Liver (tissue), 9 donors: ENCODE results near the gene ATP2B2. TPM values are rescaled to one million over a fixed set of nuclear protein-coding genes. Genes with fewer than 3 reads are reported as not detected.

Experiments used
- DNase-seq: peaks from one replicate; pipeline ENCODE4 v3.0.0-alpha.2; 2017; ENCODE audit warnings: low spot score
- H3K27ac ChIP-seq, 2 donors: one replicate each; pipeline ENCODE4 v1.7.0; 2013; ENCODE audit warnings: inconsistent platforms in 2 of 2, low read length in 2 of 2, control low read depth in 1 of 2, low read depth in 1 of 2, mild to moderate bottlenecking in 1 of 2
- H3K27me3 ChIP-seq, 4 donors: one replicate each; pipeline versions ENCODE4 v1.6.1 to v1.7.0; 2013; ENCODE audit warnings: low read length in 3 of 4, inconsistent platforms in 1 of 4, mild to moderate bottlenecking in 1 of 4, moderate library complexity in 1 of 4; ENCODE audit not compliant: control insufficient read depth in 4 of 4, insufficient read depth in 4 of 4
- H3K36me3 ChIP-seq, 4 donors: one replicate each; pipeline versions ENCODE4 v1.6.1 to v1.7.0; 2013; ENCODE audit warnings: low read length in 3 of 4, mild to moderate bottlenecking in 3 of 4, low read depth in 1 of 4, moderate library complexity in 1 of 4; ENCODE audit not compliant: control insufficient read depth in 4 of 4, insufficient read depth in 3 of 4
- H3K4me1 ChIP-seq, 4 donors: one replicate each; pipeline versions ENCODE4 v1.6.1 to v1.7.0; 2013; ENCODE audit warnings: low read length in 3 of 4, mild to moderate bottlenecking in 3 of 4, moderate library complexity in 1 of 4; ENCODE audit not compliant: control insufficient read depth in 4 of 4, insufficient read depth in 4 of 4
- H3K4me3 ChIP-seq, 3 donors: one replicate each; pipeline versions ENCODE4 v1.6.1 to v1.7.0; 2013; ENCODE audit warnings: low read length in 3 of 3, control low read depth in 1 of 3, low read depth in 1 of 3, mild to moderate bottlenecking in 1 of 3
- H3K9ac ChIP-seq, 2 donors: one replicate each; pipeline ENCODE4 v1.7.0; 2013; ENCODE audit warnings: low read length in 2 of 2, mild to moderate bottlenecking in 2 of 2, moderate library complexity in 2 of 2, control low read depth in 1 of 2, low read depth in 1 of 2
- H3K9me3 ChIP-seq, 4 donors: one replicate each; pipeline versions ENCODE4 v1.6.1 to v1.7.0; 2013; ENCODE audit warnings: low read length in 3 of 4; ENCODE audit not compliant: control insufficient read depth in 4 of 4
- ATF3 ChIP-seq: IDR thresholded peaks from 2 replicates; pipeline ENCODE4 v1.6.1; 2016; ENCODE audit warnings: antibody characterized with exemption
- CTCF ChIP-seq: fragments of 150-350 bp; IDR thresholded peaks from 2 replicates; pipeline ENCODE4 v1.5.1; 2017; ENCODE audit warnings: improper control_type of control experiment, low read depth, low read length; ENCODE audit not compliant: missing input control
- FOXA2 ChIP-seq: IDR thresholded peaks from 2 replicates; pipeline ENCODE4 v1.6.1; 2016; ENCODE audit warnings: antibody characterized with exemption
- GABPA ChIP-seq, 2 donors: IDR thresholded peaks in 1 of 2; conservative IDR thresholded peaks in 1 of 2; 2 replicates each; pipeline ENCODE4 v1.6.1; 2016; ENCODE audit warnings: antibody characterized with exemption in 2 of 2, mild to moderate bottlenecking in 1 of 2, moderate library complexity in 1 of 2
- HNF4A ChIP-seq, 2 donors: conservative IDR thresholded peaks; 2 replicates each; pipeline ENCODE4 v1.6.1; 2016; ENCODE audit warnings: antibody characterized with exemption in 2 of 2, mild to moderate bottlenecking in 2 of 2
- HNF4G ChIP-seq: IDR thresholded peaks from 2 replicates; pipeline ENCODE4 v1.6.1; 2016; ENCODE audit warnings: antibody characterized with exemption
- JUND ChIP-seq, 2 donors: IDR thresholded peaks; 2 replicates each; pipeline ENCODE4 v1.6.1; 2016; ENCODE audit warnings: antibody characterized with exemption in 2 of 2
- MAX ChIP-seq: IDR thresholded peaks from 2 replicates; pipeline ENCODE4 v1.6.1; 2016; ENCODE audit warnings: antibody characterized with exemption
- NR2F2 ChIP-seq: IDR thresholded peaks from 2 replicates; pipeline ENCODE4 v1.6.1; 2016; ENCODE audit warnings: antibody characterized with exemption
- RAD21 ChIP-seq, 2 donors: IDR thresholded peaks; 2 replicates each; pipeline ENCODE4 v1.6.1; 2016; ENCODE audit warnings: antibody characterized with exemption in 2 of 2, mild to moderate bottlenecking in 2 of 2
- REST ChIP-seq: IDR thresholded peaks from 2 replicates; pipeline ENCODE4 v1.6.1; 2016; ENCODE audit warnings: antibody characterized with exemption, mild to moderate bottlenecking
- RXRA ChIP-seq, 2 donors: IDR thresholded peaks; 2 replicates each; pipeline ENCODE4 v1.6.1; 2017 to 2018; ENCODE audit warnings: antibody characterized with exemption in 2 of 2, mild to moderate bottlenecking in 1 of 2
- TAF1 ChIP-seq: conservative IDR thresholded peaks from 2 replicates; pipeline ENCODE4 v1.6.1; 2016; ENCODE audit warnings: antibody characterized with exemption, mild to moderate bottlenecking
- YY1 ChIP-seq: IDR thresholded peaks from 2 replicates; pipeline ENCODE4 v1.6.1; 2016; ENCODE audit warnings: antibody characterized with exemption, mild to moderate bottlenecking
- ZBTB33 ChIP-seq: IDR thresholded peaks from 2 replicates; pipeline ENCODE4 v1.6.1; 2016; ENCODE audit warnings: antibody characterized with exemption
- WGBS: extraction: QIAGEN DNeasy Blood & Tissue Kit; methylation state at CpG from one replicate; pipeline ENCODE4 v1.1.7; 2013; 5-methylcytosine and 5-hydroxymethylcytosine counted together
- polyA plus RNA-seq, 2 donors: library from polyadenylated mRNA; stranded (reverse) in 1 of 2; unstranded in 1 of 2; fragments of 200-250 nt in 1 of 2; fragments of >200 nt in 1 of 2; fragmentation: Nextera tagmentation in 1 of 2; extraction: Ambion mirVana in 1 of 2; gene quantifications; one replicate each; pipeline versions ENCODE4 v1.2.1 to v1.2.3, GENCODE V29; 2013 to 2015
- total RNA-seq, 2 donors: library from RNA; depleted of rRNA; stranded (reverse); fragments of >200 nt; gene quantifications; one replicate each; pipeline ENCODE4 v1.2.3, GENCODE V29; 2014
- donor health status: healthy.
- donor health status: healthy.
- donor health status: healthy.
- donor health status: healthy.
- donor health status: healthy.

ATP2B2 gene
- total and polyA plus RNA-seq, 4 donors: 10.4 to 27.8 (median 20.7) TPM

GRCh38 chr3:10289787-10290355 is 215.5 kb downstream of the ATP2B2 start:
- no peaks in the 10 kb centered on the region for H3K27me3 ChIP-seq
- H3K9ac ChIP-seq: no peak overlapping the region
- TF ChIP-seq YY1 (no peak), NR2F2 (no peak), REST (no peak), GABPA (IDR thresholded peaks at IDR 0.05 in 1 of 2, conservative IDR thresholded peaks at IDR 0.05 in 1 of 2) (no peak), RXRA (IDR thresholded peaks at IDR 0.05) (no peak)
- no peaks in the 10 kb centered on the region for H3K4me1 ChIP-seq
- H3K9me3 ChIP-seq: no peaks in the 10 kb centered on the region
- no peak overlapping the region for H3K4me3 ChIP-seq
- no peak for DNase-seq
- no peak overlapping the region for H3K27ac ChIP-seq
- 97% methylated on average over 9 of the region's 9 CpGs for WGBS
- H3K36me3 ChIP-seq: peaks cover 0 to 5% (median 2%) of the 10 kb centered on the region in 4 donors

- 95% methylated on average over 9 of the region's 9 CpGs for WGBS
- DNase-seq: no peak
Measured at GRCh38 chr3:10289077-10289476, 216.3 kb downstream of the ATP2B2 start.

More at GRCh38 chr3:10289077-10289476, 216.3 kb downstream of the ATP2B2 start:
- Histone ChIP-seq H3K27me3 (no peaks in the 10 kb centered on the region), H3K36me3 (peaks cover 0 to 5% (median 3%) of the 10 kb centered on the region in 4 donors), H3K9ac (no peak overlapping the region), H3K4me3 (no peak overlapping the region), H3K9me3 (no peaks in the 10 kb centered on the region), H3K27ac (no peak overlapping the region), H3K4me1 (no peaks in the 10 kb centered on the region)
- TF ChIP-seq JUND (IDR thresholded peaks at IDR 0.05): no peak
- no peak for TF ChIP-seq TAF1
- no peak for TF ChIP-seq RXRA (IDR thresholded peaks at IDR 0.05)
- no peak for TF ChIP-seq ZBTB33
- no peak for TF ChIP-seq HNF4G
- TF ChIP-seq RAD21 (IDR thresholded peaks at IDR 0.05): no peak
- TF ChIP-seq FOXA2: no peak
- TF ChIP-seq GABPA (IDR thresholded peaks at IDR 0.05 in 1 of 2, conservative IDR thresholded peaks at IDR 0.05 in 1 of 2): no peak
- TF ChIP-seq HNF4A (conservative IDR thresholded peaks at IDR 0.05): no peak
- TF ChIP-seq ATF3: no peak
- no peak for TF ChIP-seq CTCF
- TF ChIP-seq MAX: no peak
